Measurements from ENCODE around the gene CISH. TPM values are rescaled to one million over a fixed set of nuclear protein-coding genes. Genes with fewer than 3 reads are reported as not detected.

Gene CISH
- total and polyA plus RNA-seq, 2 of the 4 experiments (the other 2 are of a cell fraction), result 0.90 to 4.0 TPM

DNA sequence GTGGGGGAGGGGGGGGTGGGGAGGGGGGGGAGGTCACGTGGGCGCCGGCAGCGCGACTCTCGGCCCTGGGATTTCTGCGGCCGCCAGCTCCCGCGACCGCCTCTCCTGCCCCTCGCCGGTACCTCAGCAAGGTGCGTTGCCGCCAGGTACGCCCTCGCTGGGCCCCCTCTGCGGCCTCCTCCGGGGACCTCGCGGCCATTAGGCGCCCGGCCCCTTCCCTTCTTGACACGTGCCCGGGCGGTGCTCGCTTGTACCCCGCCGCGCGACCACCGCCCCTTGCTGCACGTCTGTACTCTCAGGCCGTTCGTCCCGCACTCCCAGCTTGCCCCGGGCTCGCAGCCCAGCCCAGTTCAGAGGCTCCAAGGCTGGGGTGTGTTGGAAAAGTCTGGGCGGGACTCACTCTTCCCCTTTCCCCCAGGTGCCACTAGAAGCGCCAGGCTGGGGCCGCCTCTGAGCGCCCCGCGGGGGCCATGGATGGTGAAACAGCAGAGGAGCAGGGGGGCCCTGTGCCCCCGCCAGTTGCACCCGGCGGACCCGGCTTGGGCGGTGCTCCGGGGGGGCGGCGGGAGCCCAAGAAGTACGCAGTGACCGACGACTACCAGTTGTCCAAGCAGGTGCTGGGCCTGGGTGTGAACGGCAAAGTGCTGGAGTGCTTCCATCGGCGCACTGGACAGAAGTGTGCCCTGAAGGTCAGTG, 5.7 kb upstream of the CISH start, which contains the start of gene MAPKAPK3:
Gene MAPKAPK3, plus strand, starts transcription at position 56 of the 696 bp plus-strand sequence. Its CDS starts 415 bp downstream, at position 471.
- Histone ChIP-seq H3K14ac (replicated peaks; ENCODE audit: low read depth, low read length) (peak within 1 kb of the TSS; percentile 89), H4K20me1 (ENCODE audit: insufficient read depth, low read length) (no peaks in the 10 kb centered on the region; the same call in 1 of the 2 replicates), H4K8ac (ENCODE audit: low read depth in 2 of 2, low read length in 2 of 2) (peak within 1 kb of the TSS; percentile 77 to 79), H2BK5ac (ENCODE audit: low read depth, low read length, poor library complexity, severe bottlenecking) (no peak within 1 kb of the TSS), H4K5ac (ENCODE audit: low read depth, low read length) (peak within 1 kb of the TSS; percentile 53), H3K18ac (ENCODE audit: low read depth, low read length) (no peak within 1 kb of the TSS; the same call in 1 of the 2 replicates), H3K4me3 (ENCODE audit: insufficient read depth, low read depth, low read length) (peak within 1 kb of the TSS; percentile 80), H2AK5ac (ENCODE audit: low read depth, low read length) (peak within 1 kb of the TSS; percentile 79), H3K9ac (ENCODE audit: low read depth, low read length) (peak within 1 kb of the TSS; percentile 51), H3K9me1 (ENCODE audit: insufficient read depth, low read length) (peaks cover 2% of the 10 kb centered on the region; the same call in 1 of the 2 replicates), H2BK20ac (ENCODE audit: low read depth, low read length) (no peak within 1 kb of the TSS), H4K91ac (ENCODE audit: insufficient read depth, low read depth, low read length) (peak within 1 kb of the TSS; percentile 43; the same call in 1 of the 2 replicates), H2AK9ac (replicated peaks; ENCODE audit: low read depth, low read length, poor library complexity) (peak within 1 kb of the TSS; percentile 96), H3K23ac (ENCODE audit: low read depth, low read length) (peak within 1 kb of the TSS; percentile 78), H3K79me1 (ENCODE audit: low read depth in 1 of 2, low read length in 2 of 2) (peaks cover 6 to 11% of the 10 kb centered on the region in 2 experiments; a peak in 2 of 4 replicates), H3K27ac (ENCODE audit: insufficient read depth, low read length) (peak within 1 kb of the TSS; percentile 63), H2BK120ac (ENCODE audit: low read depth, low read length) (no peak within 1 kb of the TSS), H3K4me2 (ENCODE audit: low read depth, low read length) (peak within 1 kb of the TSS; percentile 93), H3K9me3 (ENCODE audit: control insufficient read depth, insufficient read depth, low read length) (no peaks in the 10 kb centered on the region), H3K4me1 (ENCODE audit: control insufficient read depth, insufficient read depth, low read length) (peaks cover 6% of the 10 kb centered on the region), H3K4ac (ENCODE audit: low read depth, low read length) (peak within 1 kb of the TSS; percentile 79), H3K27me3 (ENCODE audit: control insufficient read depth, insufficient read depth, low read length) (no peaks in the 10 kb centered on the region), H2BK15ac (ENCODE audit: low read depth, low read length) (0 out of 3 replicates have a peak within 1 kb of the TSS, but pooled peaks have one; percentile 83), H3K56ac (ENCODE audit: extremely low read depth, insufficient read depth, low read length) (no peak within 1 kb of the TSS), H2AFZ (replicated peaks; ENCODE audit: low read length, poor library complexity) (peak within 1 kb of the TSS; percentile 96), H3K36me3 (ENCODE audit: control insufficient read depth, insufficient read depth, low read length) (no peaks in the 10 kb centered on the region)
- no TSS peak for BruUV-seq (replicated peaks)
- ATAC-seq (ENCODE audit: low read depth) (peak; percentile 16), DNase-seq (no peak)
- ChIA-PET POLR2A (ENCODE audit: unreplicated experiment) (interaction anchor here (0.7 kb wide), 1 partner anchor 23 kb away, joined by 3 read pairs; no protein-coding TSS in a partner anchor), CTCF (interaction anchor here (1.0 to 2.2 kb wide), 6 partner anchors 36 to 864 kb away, joined by 3 to 17 read pairs (median 6); partner anchors contain the start of genes C3orf18 and HEMK1)
- in situ Hi-C loops (cut with MboI; ENCODE audit: low sequenced_read_pairs) (loop anchor here (5.0 to 25.0 kb wide), 2 partner anchors 755 to 1070 kb away; no protein-coding TSS in a partner anchor), dilution Hi-C loops (cut with HindIII; ENCODE audit: low sequenced_read_pairs, unreplicated experiment) (no loop called here), intact Hi-C loops (cut with micrococcal nuclease) (loop anchor here (2.0 to 10.0 kb wide), 4 partner anchors 354 to 1048 kb away; partner anchors contain the start of genes DCAF1 and MANF)
- TF ChIP-seq MXI1 (IDR thresholded peaks at IDR 0.05; ENCODE audit: borderline replicate concordance, low read depth, low read length), result peak; percentile 10; the same call in 1 of the 2 replicates
- TF ChIP-seq BHLHE40 (IDR thresholded peaks at IDR 0.05; ENCODE audit: low read depth, low read length), result 0 out of 2 replicates have a peak, but pooled peaks have one; percentile 17
- no peak for TF ChIP-seq POLR2A (IDR thresholded peaks at IDR 0.05; ENCODE audit: low read depth, low read length)
- TF ChIP-seq, protein P1, sequence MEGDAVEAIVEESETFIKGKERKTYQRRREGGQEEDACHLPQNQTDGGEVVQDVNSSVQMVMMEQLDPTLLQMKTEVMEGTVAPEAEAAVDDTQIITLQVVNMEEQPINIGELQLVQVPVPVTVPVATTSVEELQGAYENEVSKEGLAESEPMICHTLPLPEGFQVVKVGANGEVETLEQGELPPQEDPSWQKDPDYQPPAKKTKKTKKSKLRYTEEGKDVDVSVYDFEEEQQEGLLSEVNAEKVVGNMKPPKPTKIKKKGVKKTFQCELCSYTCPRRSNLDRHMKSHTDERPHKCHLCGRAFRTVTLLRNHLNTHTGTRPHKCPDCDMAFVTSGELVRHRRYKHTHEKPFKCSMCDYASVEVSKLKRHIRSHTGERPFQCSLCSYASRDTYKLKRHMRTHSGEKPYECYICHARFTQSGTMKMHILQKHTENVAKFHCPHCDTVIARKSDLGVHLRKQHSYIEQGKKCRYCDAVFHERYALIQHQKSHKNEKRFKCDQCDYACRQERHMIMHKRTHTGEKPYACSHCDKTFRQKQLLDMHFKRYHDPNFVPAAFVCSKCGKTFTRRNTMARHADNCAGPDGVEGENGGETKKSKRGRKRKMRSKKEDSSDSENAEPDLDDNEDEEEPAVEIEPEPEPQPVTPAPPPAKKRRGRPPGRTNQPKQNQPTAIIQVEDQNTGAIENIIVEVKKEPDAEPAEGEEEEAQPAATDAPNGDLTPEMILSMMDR (conservative IDR thresholded peaks at IDR 0.05; ENCODE audit: low read depth, low read length), result no peak
- TF ChIP-seq SMC3 (IDR thresholded peaks at IDR 0.05; ENCODE audit: low read depth, low read length), result no peak
- peak; percentile 48; the same call in 1 of the 2 replicates for TF ChIP-seq MAZ (IDR thresholded peaks at IDR 0.05; ENCODE audit: borderline replicate concordance, low read depth, low read length)
- TF ChIP-seq, protein P2, sequence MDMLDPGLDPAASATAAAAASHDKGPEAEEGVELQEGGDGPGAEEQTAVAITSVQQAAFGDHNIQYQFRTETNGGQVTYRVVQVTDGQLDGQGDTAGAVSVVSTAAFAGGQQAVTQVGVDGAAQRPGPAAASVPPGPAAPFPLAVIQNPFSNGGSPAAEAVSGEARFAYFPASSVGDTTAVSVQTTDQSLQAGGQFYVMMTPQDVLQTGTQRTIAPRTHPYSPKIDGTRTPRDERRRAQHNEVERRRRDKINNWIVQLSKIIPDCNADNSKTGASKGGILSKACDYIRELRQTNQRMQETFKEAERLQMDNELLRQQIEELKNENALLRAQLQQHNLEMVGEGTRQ (IDR thresholded peaks at IDR 0.05; ENCODE audit: low read depth, low read length), result peak; percentile 65
- WGBS, 2 experiments (ENCODE audit: extremely low coverage in 2 of 2, insufficient read length in 1 of 2), result 0% methylated on average over 30 of the region's 58 CpGs; no CpG with 5 or more reads in 1 of the 2 experiments
